ENCODE results near the gene TBCD.

TBCD gene

DNA sequence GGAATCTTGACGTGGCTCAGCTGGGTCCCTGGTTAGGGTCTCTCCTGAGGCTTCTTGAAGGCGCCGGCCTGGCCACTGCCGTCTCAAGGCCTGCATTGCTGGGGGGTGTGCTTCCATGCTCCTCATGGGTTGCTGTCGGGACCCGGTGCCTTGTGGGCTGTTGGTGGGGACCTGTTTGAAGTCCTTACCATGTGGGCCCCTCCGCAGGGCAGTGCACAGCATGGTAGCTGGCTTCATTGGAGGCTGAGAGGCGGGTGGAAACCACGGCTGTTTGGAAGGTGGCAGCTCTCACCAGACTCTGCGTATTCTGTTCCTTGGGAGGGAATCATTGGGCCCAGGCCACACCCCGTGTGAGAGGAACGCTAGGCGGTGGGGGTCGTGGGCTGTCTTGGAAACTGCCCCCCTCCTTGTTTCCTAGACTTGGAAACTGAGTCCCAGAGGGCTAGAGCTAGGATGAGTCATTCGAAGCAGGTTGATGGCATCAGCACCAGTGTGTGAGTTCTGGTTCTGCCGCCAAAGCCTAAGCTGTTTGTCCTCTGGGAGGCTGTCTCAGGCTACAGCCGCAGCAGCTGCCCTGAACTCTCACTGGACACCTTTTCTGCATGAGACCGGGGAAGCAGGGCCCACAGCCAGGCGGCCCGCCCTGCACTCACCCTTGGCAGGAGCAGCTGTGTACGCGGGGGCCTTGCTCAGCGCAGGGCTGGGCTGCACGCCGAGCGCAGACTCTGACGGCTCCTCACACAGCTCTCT is 52.8 kb downstream of the TBCD start:
- no peak for DNase-seq (ENCODE audit: extremely low read depth, low read depth)
- TF ChIP-seq, protein P1, sequence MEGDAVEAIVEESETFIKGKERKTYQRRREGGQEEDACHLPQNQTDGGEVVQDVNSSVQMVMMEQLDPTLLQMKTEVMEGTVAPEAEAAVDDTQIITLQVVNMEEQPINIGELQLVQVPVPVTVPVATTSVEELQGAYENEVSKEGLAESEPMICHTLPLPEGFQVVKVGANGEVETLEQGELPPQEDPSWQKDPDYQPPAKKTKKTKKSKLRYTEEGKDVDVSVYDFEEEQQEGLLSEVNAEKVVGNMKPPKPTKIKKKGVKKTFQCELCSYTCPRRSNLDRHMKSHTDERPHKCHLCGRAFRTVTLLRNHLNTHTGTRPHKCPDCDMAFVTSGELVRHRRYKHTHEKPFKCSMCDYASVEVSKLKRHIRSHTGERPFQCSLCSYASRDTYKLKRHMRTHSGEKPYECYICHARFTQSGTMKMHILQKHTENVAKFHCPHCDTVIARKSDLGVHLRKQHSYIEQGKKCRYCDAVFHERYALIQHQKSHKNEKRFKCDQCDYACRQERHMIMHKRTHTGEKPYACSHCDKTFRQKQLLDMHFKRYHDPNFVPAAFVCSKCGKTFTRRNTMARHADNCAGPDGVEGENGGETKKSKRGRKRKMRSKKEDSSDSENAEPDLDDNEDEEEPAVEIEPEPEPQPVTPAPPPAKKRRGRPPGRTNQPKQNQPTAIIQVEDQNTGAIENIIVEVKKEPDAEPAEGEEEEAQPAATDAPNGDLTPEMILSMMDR (IDR thresholded peaks at IDR 0.05; ENCODE audit: low read depth, low read length): no peak

DNA sequence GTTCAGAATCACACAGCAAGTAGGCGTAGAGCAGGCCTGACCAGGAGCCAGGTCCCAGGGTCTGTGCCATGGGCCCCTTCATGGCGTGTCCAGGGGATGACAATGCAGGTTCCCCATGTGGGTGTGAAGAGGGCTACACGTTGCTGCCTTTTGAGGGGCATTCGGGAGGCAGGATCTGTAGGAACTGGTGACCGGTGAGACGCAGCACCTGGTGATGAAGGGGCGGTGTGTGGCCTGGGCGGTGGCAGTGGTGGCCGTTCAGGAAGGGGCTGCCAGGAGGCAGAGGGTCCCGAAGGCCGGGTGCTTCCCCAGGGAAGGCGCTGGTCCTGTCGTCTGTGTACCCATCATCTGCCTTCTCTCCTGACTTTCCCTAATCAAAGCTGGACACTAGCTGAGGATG is 53.4 kb downstream of the TBCD start:
- no peak for DNase-seq (ENCODE audit: extremely low read depth, low read depth)
- TF ChIP-seq, protein P1 (IDR thresholded peaks at IDR 0.05; ENCODE audit: low read depth, low read length): no peak

DNA sequence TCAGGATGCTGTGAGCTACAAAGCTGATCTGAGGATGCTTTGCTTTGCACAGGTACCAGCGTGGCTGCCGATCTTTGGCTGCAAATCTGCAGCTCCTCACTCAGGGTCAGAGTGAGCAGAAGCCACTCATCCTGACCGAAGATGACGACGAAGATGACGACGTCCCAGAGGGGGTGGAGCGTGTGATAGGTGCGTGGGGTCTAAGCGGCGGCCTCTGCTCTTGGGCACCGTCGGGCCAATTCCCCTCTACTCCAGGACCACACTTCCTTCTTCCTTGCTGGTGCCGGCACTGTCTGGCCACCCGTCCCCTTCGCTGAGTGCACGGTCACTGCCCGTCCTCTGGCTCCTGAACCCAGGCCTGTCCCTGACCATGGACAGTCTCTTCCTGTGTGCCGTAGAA is 54.0 kb downstream of the TBCD start:
- no peak for DNase-seq (ENCODE audit: extremely low read depth, low read depth)
- TF ChIP-seq, protein P1 (IDR thresholded peaks at IDR 0.05; ENCODE audit: low read depth, low read length): no peak

DNA sequence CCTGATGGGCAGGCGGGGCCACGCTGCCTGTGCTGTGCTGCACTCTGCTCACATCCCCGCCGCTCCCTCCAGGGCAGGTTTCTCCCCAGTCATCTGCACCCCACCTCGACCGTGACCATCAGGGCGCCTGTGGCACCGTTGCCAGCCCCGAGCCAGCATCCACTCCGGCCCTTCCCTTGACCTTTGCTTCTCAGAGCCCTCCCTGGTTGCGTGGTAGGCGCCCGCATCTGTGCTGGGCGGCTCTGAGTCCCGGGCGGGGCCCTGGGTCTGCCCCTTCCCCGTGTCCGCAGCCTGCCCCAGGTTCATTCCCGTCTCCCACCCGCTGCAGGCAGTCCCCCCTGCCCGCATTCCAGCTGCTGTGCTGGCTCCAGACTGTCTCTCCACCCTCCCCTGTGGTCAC is 54.8 kb downstream of the TBCD start:
- no peak for DNase-seq (ENCODE audit: extremely low read depth, low read depth)

DNA sequence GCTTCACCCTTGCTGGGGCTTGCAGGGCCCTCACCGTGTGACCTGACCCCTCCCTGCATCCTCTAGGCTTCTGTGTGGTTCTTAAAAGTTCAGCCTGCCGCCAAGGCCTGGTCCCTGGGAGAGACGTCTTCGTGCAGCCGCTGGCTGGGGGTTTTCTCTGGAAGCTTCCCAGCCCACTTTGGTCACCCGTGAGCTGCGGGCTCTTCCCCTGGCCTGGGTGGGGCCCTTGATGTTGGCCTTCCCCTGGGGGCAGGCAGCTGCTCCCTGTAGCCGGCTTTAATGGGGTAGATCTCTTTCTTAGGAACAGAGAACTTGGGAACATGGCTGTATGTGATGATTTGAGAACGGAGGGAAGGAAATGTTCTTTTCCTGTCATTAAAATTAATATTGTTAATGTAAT is 55.2 kb downstream of the TBCD start:
- TF ChIP-seq, protein P1 (IDR thresholded peaks at IDR 0.05; ENCODE audit: low read depth, low read length): no peak

More for the DNA sequence above, 54.8 kb downstream of the TBCD start:
- TF ChIP-seq, protein P1 (IDR thresholded peaks at IDR 0.05; ENCODE audit: low read depth, low read length): no peak

GRCh38 chr17:82807562-82807961 is 55.7 kb downstream of the TBCD start:
- DNase-seq (ENCODE audit: extremely low read depth, low read depth): no peak
- TF ChIP-seq, protein P1 (IDR thresholded peaks at IDR 0.05; ENCODE audit: low read depth, low read length): no peak

More for the DNA sequence above, 55.2 kb downstream of the TBCD start:
- DNase-seq (ENCODE audit: extremely low read depth, low read depth): no peak

DNA sequence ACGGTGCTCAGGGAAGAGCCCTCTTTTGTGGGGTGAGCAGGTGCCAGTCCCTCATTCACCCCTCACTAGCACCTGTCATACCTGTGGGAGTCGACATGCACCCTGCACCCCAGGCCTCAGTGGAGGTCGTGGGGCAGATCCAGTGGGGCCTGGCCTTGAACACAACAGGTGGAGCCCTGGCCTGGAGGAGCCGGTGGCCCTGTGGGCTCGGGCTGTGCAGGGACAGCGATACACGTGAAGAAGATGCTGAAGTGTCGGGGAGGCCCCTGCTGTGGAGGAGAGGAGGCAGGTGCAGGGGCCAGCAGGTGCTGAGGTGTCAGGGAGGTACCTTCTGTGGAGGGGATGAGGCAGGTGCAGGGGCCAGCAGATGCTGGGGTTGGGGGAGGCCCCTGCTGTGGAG is 56.1 kb downstream of the TBCD start:
- DNase-seq (ENCODE audit: extremely low read depth, low read depth): no peak
- TF ChIP-seq, protein P1 (IDR thresholded peaks at IDR 0.05; ENCODE audit: low read depth, low read length): no peak

All from AG09319 (cell line).